Measurements from ENCODE around the gene RAD50. TPM values are rescaled to one million over a fixed set of nuclear protein-coding genes. Genes with fewer than 3 reads are reported as not detected.

Gene RAD50
- polyA plus RNA-seq, 1 donor (not counting 4 experiments of a cell fraction or from before 2014, with no cell fraction given), result 26.3 TPM

- no peak overlapping the region for H3K27ac ChIP-seq (ENCODE audit: control insufficient read depth, insufficient read depth, low read length)
- dilution Hi-C loops (cut with MboI; ENCODE audit: extremely low pct_ligation_motif_present, low sequenced_read_pairs), result no loop called here
- no peak for DNase-seq (ENCODE audit: low read depth, low spot score)
- peaks cover 24% of the 10 kb centered on the region for H3K4me1 ChIP-seq (ENCODE audit: control insufficient read depth, extremely low read depth, insufficient read depth, low read length)
- H3K9me3 ChIP-seq (ENCODE audit: control insufficient read depth, low read depth, low read length), result no peaks in the 10 kb centered on the region
- H3K27me3 ChIP-seq (ENCODE audit: control insufficient read depth, extremely low read depth, insufficient read depth, low read length), result no peaks in the 10 kb centered on the region
- no peak overlapping the region for H3K4me2 ChIP-seq (ENCODE audit: control insufficient read depth, extremely low read depth, insufficient read depth, low read depth, low read length)
- no peaks in the 10 kb centered on the region for H3K36me3 ChIP-seq (ENCODE audit: control insufficient read depth in 2 of 2, extremely low read depth in 1 of 2, insufficient read depth in 2 of 2, low read length in 2 of 2)
- H3K79me2 ChIP-seq (ENCODE audit: control insufficient read depth, insufficient read depth, low read length), result no peaks in the 10 kb centered on the region
- H2AFZ ChIP-seq (ENCODE audit: control insufficient read depth, low read length), result no peak overlapping the region
- no peak for FAIRE-seq
- H3K9ac ChIP-seq (ENCODE audit: control insufficient read depth, extremely low read depth, insufficient read depth, low read length), result no peak overlapping the region
- TF ChIP-seq CTCF (optimal IDR thresholded peaks at IDR 0.05 in 1 of 3, IDR thresholded peaks at IDR 0.05 in 1 of 3, conservative IDR thresholded peaks at IDR 0.05 in 1 of 3; ENCODE audit: extremely low read depth in 1 of 3, insufficient read depth in 2 of 3, low read length in 3 of 3) (no peak), EZH2 (IDR thresholded peaks at IDR 0.05; ENCODE audit: low read length) (no peak)
- no peak overlapping the region for H3K4me3 ChIP-seq (ENCODE audit: control insufficient read depth in 2 of 3, extremely low read depth in 1 of 3, insufficient read depth in 2 of 3, low read depth in 1 of 3, low read length in 3 of 3)
- no peaks in the 10 kb centered on the region for H4K20me1 ChIP-seq (ENCODE audit: control insufficient read depth, extremely low read depth, insufficient read depth, low read length)
- H3K9me1 ChIP-seq (ENCODE audit: control insufficient read depth, extremely low read depth, insufficient read depth, low read length), result no peaks in the 10 kb centered on the region
Measured at GRCh38 chr5:132673488-132673887, 116.7 kb downstream of the RAD50 start.

GRCh38 chr5:132673939-132674630 lies 117.3 kb downstream of the RAD50 start, which contains the start of gene IL4:
Gene IL4, plus strand, starts transcription at chr5:132673989. Its CDS starts 62 bp downstream, at chr5:132674051.
- no peak for TF ChIP-seq EZH2 (IDR thresholded peaks at IDR 0.05; ENCODE audit: low read length)
- TF ChIP-seq CTCF (optimal IDR thresholded peaks at IDR 0.05 in 1 of 3, IDR thresholded peaks at IDR 0.05 in 1 of 3, conservative IDR thresholded peaks at IDR 0.05 in 1 of 3; ENCODE audit: extremely low read depth in 1 of 3, insufficient read depth in 2 of 3, low read length in 3 of 3), result no peak
- H3K27ac ChIP-seq (ENCODE audit: control insufficient read depth, insufficient read depth, low read length), result peak within 1 kb of the TSS; percentile 58
- H3K4me1 ChIP-seq (ENCODE audit: control insufficient read depth, extremely low read depth, insufficient read depth, low read length), result peaks cover 24% of the 10 kb centered on the region
- peak within 1 kb of the TSS; percentile 75 for H3K4me2 ChIP-seq (ENCODE audit: control insufficient read depth, extremely low read depth, insufficient read depth, low read depth, low read length)
- H3K9me3 ChIP-seq (ENCODE audit: control insufficient read depth, low read depth, low read length), result no peaks in the 10 kb centered on the region
- peak within 1 kb of the TSS in 1 of 3 experiments; percentile 11 for H3K4me3 ChIP-seq (ENCODE audit: control insufficient read depth in 2 of 3, extremely low read depth in 1 of 3, insufficient read depth in 2 of 3, low read depth in 1 of 3, low read length in 3 of 3)
- no peaks in the 10 kb centered on the region for H4K20me1 ChIP-seq (ENCODE audit: control insufficient read depth, extremely low read depth, insufficient read depth, low read length)
- no peaks in the 10 kb centered on the region for H3K79me2 ChIP-seq (ENCODE audit: control insufficient read depth, insufficient read depth, low read length)
- no peak for DNase-seq (ENCODE audit: low read depth, low spot score)
- dilution Hi-C loops (cut with MboI; ENCODE audit: extremely low pct_ligation_motif_present, low sequenced_read_pairs), result no loop called here
- no peaks in the 10 kb centered on the region for H3K9me1 ChIP-seq (ENCODE audit: control insufficient read depth, extremely low read depth, insufficient read depth, low read length)
- FAIRE-seq, result no peak
- peak within 1 kb of the TSS; percentile 39 for H3K9ac ChIP-seq (ENCODE audit: control insufficient read depth, extremely low read depth, insufficient read depth, low read length)
- H3K27me3 ChIP-seq (ENCODE audit: control insufficient read depth, extremely low read depth, insufficient read depth, low read length), result no peaks in the 10 kb centered on the region
- H2AFZ ChIP-seq (ENCODE audit: control insufficient read depth, low read length), result peak within 1 kb of the TSS; percentile 29
- no peaks in the 10 kb centered on the region for H3K36me3 ChIP-seq (ENCODE audit: control insufficient read depth in 2 of 2, extremely low read depth in 1 of 2, insufficient read depth in 2 of 2, low read length in 2 of 2)

Data from keratinocyte (primary cell).